ENCODE data around the gene NADSYN1.

Gene NADSYN1

GRCh38 chr11:71453918-71454304 is 908 bp downstream of the NADSYN1 start:
- TF ChIP-seq CTCF (IDR thresholded peaks at IDR 0.05; ENCODE audit: borderline replicate concordance, control extremely low read depth, extremely low read depth, insufficient read depth, missing control alignments) = no peak
- DNase-seq (ENCODE audit: low spot score) = no peak
- in situ Hi-C loops (cut with MboI; ENCODE audit: low sequenced_read_pairs, unreplicated experiment) = no loop called here

GRCh38 chr11:71454470-71455113 is 1.6 kb downstream of the NADSYN1 start:
- in situ Hi-C loops (cut with MboI; ENCODE audit: low sequenced_read_pairs, unreplicated experiment) = no loop called here
- no peak for TF ChIP-seq CTCF (IDR thresholded peaks at IDR 0.05; ENCODE audit: borderline replicate concordance, control extremely low read depth, extremely low read depth, insufficient read depth, missing control alignments)
- no peak for DNase-seq (ENCODE audit: low spot score)

- no peak for DNase-seq (ENCODE audit: low spot score)
- in situ Hi-C loops (cut with MboI; ENCODE audit: low sequenced_read_pairs, unreplicated experiment) = no loop called here
- TF ChIP-seq CTCF (IDR thresholded peaks at IDR 0.05; ENCODE audit: borderline replicate concordance, control extremely low read depth, extremely low read depth, insufficient read depth, missing control alignments) = no peak
These were observed 3.3 kb downstream of the NADSYN1 start for GRCh38 chr11:71456294-71456693.

GRCh38 chr11:71456831-71457230 is 3.8 kb downstream of the NADSYN1 start:
- no peak for DNase-seq (ENCODE audit: low spot score)
- no peak for TF ChIP-seq CTCF (IDR thresholded peaks at IDR 0.05; ENCODE audit: borderline replicate concordance, control extremely low read depth, extremely low read depth, insufficient read depth, missing control alignments)
- in situ Hi-C loops (cut with MboI; ENCODE audit: low sequenced_read_pairs, unreplicated experiment) = no loop called here

GRCh38 chr11:71458146-71459070 is 5.4 kb downstream of the NADSYN1 start:
- no peak for TF ChIP-seq CTCF (IDR thresholded peaks at IDR 0.05; ENCODE audit: borderline replicate concordance, control extremely low read depth, extremely low read depth, insufficient read depth, missing control alignments)
- no peak for DNase-seq (ENCODE audit: low spot score)
- in situ Hi-C loops (cut with MboI; ENCODE audit: low sequenced_read_pairs, unreplicated experiment) = no loop called here

- TF ChIP-seq CTCF (IDR thresholded peaks at IDR 0.05; ENCODE audit: borderline replicate concordance, control extremely low read depth, extremely low read depth, insufficient read depth, missing control alignments) = no peak
- in situ Hi-C loops (cut with MboI; ENCODE audit: low sequenced_read_pairs, unreplicated experiment) = no loop called here
- no peak for DNase-seq (ENCODE audit: low spot score)
These were observed 6.2 kb downstream of the NADSYN1 start for GRCh38 chr11:71459076-71459766.
